B cell (primary cell): ENCODE data around the gene SLC10A4.

ENCODE experiments used
- EZH2 ChIP-seq: IDR thresholded peaks from 2 replicates; pipeline ENCODE4 v1.6.1; 2012; ENCODE audit warnings: borderline replicate concordance, low read depth, mild to moderate bottlenecking, moderate library complexity, low read length; ENCODE audit not compliant: insufficient read depth, poor library complexity, severe bottlenecking
- TF ChIP-seq, protein P1 (sequence below): fragments of 200-600 bp; IDR thresholded peaks from one replicate; pipeline ENCODE4 v1.8.0; 2022; ENCODE audit warnings: antibody characterized with exemption, mild to moderate bottlenecking

DNA sequence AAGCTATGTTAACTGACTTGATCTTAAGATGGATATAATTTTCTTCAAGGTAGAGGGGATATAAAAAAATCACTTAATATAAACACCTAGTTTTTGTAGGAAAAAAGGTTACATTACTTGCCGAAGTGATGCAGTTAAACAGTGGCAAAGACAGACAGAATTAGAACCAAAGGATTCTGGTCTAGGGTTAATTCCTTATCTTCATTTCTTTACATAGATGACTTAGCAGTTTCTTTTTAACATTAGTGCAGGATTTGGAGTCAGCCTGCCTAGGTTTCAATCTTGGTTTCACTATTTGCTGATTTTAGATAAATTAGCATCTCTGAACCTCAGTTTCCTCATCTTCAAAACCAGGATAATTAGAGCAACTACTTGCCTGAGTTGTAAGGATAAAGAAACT lies 21.2 kb downstream of the SLC10A4 start:
- no peak for TF ChIP-seq EZH2
- TF ChIP-seq, protein P1, sequence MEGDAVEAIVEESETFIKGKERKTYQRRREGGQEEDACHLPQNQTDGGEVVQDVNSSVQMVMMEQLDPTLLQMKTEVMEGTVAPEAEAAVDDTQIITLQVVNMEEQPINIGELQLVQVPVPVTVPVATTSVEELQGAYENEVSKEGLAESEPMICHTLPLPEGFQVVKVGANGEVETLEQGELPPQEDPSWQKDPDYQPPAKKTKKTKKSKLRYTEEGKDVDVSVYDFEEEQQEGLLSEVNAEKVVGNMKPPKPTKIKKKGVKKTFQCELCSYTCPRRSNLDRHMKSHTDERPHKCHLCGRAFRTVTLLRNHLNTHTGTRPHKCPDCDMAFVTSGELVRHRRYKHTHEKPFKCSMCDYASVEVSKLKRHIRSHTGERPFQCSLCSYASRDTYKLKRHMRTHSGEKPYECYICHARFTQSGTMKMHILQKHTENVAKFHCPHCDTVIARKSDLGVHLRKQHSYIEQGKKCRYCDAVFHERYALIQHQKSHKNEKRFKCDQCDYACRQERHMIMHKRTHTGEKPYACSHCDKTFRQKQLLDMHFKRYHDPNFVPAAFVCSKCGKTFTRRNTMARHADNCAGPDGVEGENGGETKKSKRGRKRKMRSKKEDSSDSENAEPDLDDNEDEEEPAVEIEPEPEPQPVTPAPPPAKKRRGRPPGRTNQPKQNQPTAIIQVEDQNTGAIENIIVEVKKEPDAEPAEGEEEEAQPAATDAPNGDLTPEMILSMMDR, result no peak
